ENCODE results near the gene GOLGA6A. TPM values are rescaled to one million over a fixed set of nuclear protein-coding genes. Genes with fewer than 3 reads are reported as not detected.

The GOLGA6A gene
- total RNA-seq, 2 experiments from 2014 or later: 0.63 to 0.76 TPM

DNA sequence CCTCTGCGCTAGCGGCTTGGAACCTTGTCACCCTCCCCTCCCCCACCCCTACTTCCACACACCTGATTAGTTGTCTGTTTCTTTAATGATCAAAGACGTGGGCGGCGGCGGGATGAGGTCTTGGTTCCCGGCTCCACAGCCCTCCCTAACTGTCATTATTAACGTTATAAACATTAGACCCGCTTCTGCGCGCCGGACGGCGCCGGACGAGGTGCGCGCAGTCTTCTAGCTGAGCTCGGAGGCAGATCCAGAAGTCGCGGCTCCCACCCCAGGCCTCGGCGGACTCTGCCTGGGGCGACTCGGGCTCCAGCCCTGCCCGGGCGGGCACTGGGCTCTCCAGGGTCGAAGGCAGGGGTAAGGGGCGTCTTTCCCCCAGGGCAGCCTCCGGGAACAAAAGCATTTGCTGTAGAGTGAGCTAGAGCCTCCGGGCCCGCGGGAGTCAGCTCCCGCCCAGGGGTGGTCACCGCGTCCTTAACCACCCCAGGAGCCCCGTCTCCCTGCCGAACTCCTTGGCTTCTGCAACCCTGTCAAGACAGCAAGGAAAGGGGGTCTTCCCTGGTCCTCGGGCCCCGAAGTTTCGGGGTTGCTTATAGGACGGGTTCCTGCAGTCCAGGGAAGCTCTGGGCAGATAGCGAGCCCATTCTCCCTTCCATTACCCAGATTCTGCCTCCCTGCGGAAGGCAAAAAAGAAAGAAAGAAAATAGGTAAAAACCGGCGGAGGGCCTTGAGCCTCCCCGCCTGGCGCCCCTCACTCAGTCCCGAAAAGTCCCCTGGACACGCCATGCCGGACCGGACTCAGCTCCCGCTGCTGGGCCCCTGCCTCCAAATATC lies 45.8 kb upstream of the GOLGA6A start:
- peaks cover 10% of the 10 kb centered on the region for H3K4me1 ChIP-seq (ENCODE audit: insufficient read depth, low read length, poor library complexity, severe bottlenecking)
- ChIA-PET POLR2A (no interaction called here), CTCF (ENCODE audit: unreplicated experiment) (no interaction called here)
- no peaks in the 10 kb centered on the region for H3K9me3 ChIP-seq (ENCODE audit: low read length)
- H3K9me2 ChIP-seq (ENCODE audit: insufficient read depth, low read length): no peaks in the 10 kb centered on the region
- no TSS peak for BruUV-seq (replicated peaks)
- no peaks in the 10 kb centered on the region for H3K79me2 ChIP-seq (ENCODE audit: insufficient read depth, low read depth, low read length)
- no peak overlapping the region for H3K4me3 ChIP-seq (ENCODE audit: low read depth, low read length, poor library complexity, severe bottlenecking)
- H3K27ac ChIP-seq (ENCODE audit: low read depth, low read length, poor library complexity, severe bottlenecking): no peak overlapping the region
- H2AFZ ChIP-seq (ENCODE audit: low read length): no peak overlapping the region
- no peaks in the 10 kb centered on the region for H3K36me3 ChIP-seq (ENCODE audit: insufficient read depth, low read length)
- no peak overlapping the region for H3K4me2 ChIP-seq (ENCODE audit: low read length)
- DNase-seq (ENCODE audit: low spot score): no peak
- H4K20me1 ChIP-seq (ENCODE audit: insufficient read depth, low read length): no peaks in the 10 kb centered on the region
- TF ChIP-seq EZH2phosphoT487 (IDR thresholded peaks at IDR 0.05; ENCODE audit: borderline replicate concordance, low read depth, low read length): no peak
- TF ChIP-seq, protein P1, sequence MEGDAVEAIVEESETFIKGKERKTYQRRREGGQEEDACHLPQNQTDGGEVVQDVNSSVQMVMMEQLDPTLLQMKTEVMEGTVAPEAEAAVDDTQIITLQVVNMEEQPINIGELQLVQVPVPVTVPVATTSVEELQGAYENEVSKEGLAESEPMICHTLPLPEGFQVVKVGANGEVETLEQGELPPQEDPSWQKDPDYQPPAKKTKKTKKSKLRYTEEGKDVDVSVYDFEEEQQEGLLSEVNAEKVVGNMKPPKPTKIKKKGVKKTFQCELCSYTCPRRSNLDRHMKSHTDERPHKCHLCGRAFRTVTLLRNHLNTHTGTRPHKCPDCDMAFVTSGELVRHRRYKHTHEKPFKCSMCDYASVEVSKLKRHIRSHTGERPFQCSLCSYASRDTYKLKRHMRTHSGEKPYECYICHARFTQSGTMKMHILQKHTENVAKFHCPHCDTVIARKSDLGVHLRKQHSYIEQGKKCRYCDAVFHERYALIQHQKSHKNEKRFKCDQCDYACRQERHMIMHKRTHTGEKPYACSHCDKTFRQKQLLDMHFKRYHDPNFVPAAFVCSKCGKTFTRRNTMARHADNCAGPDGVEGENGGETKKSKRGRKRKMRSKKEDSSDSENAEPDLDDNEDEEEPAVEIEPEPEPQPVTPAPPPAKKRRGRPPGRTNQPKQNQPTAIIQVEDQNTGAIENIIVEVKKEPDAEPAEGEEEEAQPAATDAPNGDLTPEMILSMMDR (conservative IDR thresholded peaks at IDR 0.05; ENCODE audit: low read length): no peak
- intact Hi-C loops (cut with micrococcal nuclease; ENCODE audit: unreplicated experiment): loop anchor here (1.0 to 10.0 kb wide), 3 partner anchors 175 to 1147 kb away; no protein-coding TSS in a partner anchor

DNA sequence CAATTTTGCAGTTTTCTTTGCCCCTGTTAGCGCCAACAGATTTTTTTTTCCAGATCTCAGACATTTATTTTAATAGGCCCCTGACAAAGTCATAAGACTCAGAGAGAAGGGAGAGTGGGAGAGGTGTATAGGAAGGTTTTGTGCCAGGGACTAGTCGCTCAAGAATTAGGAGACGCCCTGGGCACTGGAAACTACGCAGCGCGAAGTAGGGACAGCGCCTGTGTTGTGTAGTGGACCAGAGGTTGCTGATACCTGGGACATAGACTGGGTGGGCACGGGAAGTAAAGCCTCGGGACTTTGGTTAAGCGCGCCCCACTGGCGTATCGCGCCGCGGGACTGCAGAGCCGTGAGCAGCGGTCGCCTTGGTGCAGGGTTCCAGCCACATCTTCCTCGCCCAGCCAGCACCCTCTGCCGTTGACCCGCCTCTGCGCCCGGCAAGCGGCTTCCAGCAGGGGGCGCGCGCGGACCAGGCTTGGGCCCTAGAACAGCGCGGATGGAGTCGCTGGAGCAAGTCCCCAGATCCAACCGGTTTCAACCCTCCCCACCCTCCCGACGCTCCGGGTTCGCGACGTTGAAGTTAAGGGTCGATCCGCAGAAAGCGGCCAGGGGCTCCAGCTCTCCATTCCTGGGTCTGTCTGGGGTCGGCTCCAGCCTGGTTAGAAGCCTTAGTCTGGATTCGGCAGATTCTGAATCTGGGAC lies 45.1 kb upstream of the GOLGA6A start:
- BruUV-seq (replicated peaks): no TSS peak
- no peak overlapping the region for H3K4me2 ChIP-seq (ENCODE audit: low read length)

More for the DNA sequence above, 45.1 kb upstream of the GOLGA6A start:
- no peak for TF ChIP-seq EZH2phosphoT487 (IDR thresholded peaks at IDR 0.05; ENCODE audit: borderline replicate concordance, low read depth, low read length)
- TF ChIP-seq, protein P1 (conservative IDR thresholded peaks at IDR 0.05; ENCODE audit: low read length): peak; percentile 80
- Histone ChIP-seq H3K27ac (ENCODE audit: low read depth, low read length, poor library complexity, severe bottlenecking) (no peak overlapping the region), H3K79me2 (ENCODE audit: insufficient read depth, low read depth, low read length) (no peaks in the 10 kb centered on the region), H3K4me3 (ENCODE audit: low read depth, low read length, poor library complexity, severe bottlenecking) (no peak overlapping the region), H3K4me1 (ENCODE audit: insufficient read depth, low read length, poor library complexity, severe bottlenecking) (peaks cover 17% of the 10 kb centered on the region), H3K9me2 (ENCODE audit: insufficient read depth, low read length) (no peaks in the 10 kb centered on the region), H2AFZ (ENCODE audit: low read length) (no peak overlapping the region), H3K9me3 (ENCODE audit: low read length) (no peaks in the 10 kb centered on the region), H3K36me3 (ENCODE audit: insufficient read depth, low read length) (no peaks in the 10 kb centered on the region), H4K20me1 (ENCODE audit: insufficient read depth, low read length) (no peaks in the 10 kb centered on the region)
- peak; percentile 74 for DNase-seq (ENCODE audit: low spot score)
- CTCF ChIA-PET (ENCODE audit: unreplicated experiment): interaction anchor here (0.6 kb wide), 1 partner anchor 581 kb away, joined by 3 read pairs; no protein-coding TSS in a partner anchor
- intact Hi-C loops (cut with micrococcal nuclease; ENCODE audit: unreplicated experiment): loop anchor here (1.0 to 10.0 kb wide), 3 partner anchors 176 to 1147 kb away; no protein-coding TSS in a partner anchor
- POLR2A ChIA-PET: no interaction called here

All from OCI-LY7 (cell line).